Stomach smooth muscle (tissue), 2 donors: Measurements from ENCODE around the gene OVCA2.

Experiments used
- H3K27ac ChIP-seq: one replicate; pipeline ENCODE4 v1.7.0; 2013; ENCODE audit warnings: mild to moderate bottlenecking, low read length, inconsistent platforms
- H3K27me3 ChIP-seq, 2 donors: one replicate each; pipeline ENCODE4 v1.7.0; 2013; ENCODE audit warnings: low read length in 2 of 2; ENCODE audit not compliant: insufficient read depth in 2 of 2, control insufficient read depth in 1 of 2
- H3K36me3 ChIP-seq, 2 donors: one replicate each; pipeline ENCODE4 v1.7.0; 2013; ENCODE audit warnings: low read length in 2 of 2; ENCODE audit not compliant: control insufficient read depth in 2 of 2, insufficient read depth in 2 of 2
- H3K4me1 ChIP-seq: one replicate; pipeline ENCODE4 v1.7.0; 2013; ENCODE audit warnings: low read length; ENCODE audit not compliant: control insufficient read depth, insufficient read depth
- H3K4me3 ChIP-seq, 2 donors: one replicate each; pipeline ENCODE4 v1.7.0; 2013; ENCODE audit warnings: low read length in 2 of 2
- H3K9ac ChIP-seq, 2 donors: one replicate each; pipeline ENCODE4 v1.7.0; 2013; ENCODE audit warnings: low read length in 2 of 2, mild to moderate bottlenecking in 1 of 2
- H3K9me3 ChIP-seq, 2 donors: one replicate each; pipeline ENCODE4 v1.7.0; 2013; ENCODE audit warnings: low read length in 2 of 2; ENCODE audit not compliant: control insufficient read depth in 2 of 2
- donor health status: healthy.
- donor health status: Pancreatic carcinoma.

OVCA2 gene

DNA sequence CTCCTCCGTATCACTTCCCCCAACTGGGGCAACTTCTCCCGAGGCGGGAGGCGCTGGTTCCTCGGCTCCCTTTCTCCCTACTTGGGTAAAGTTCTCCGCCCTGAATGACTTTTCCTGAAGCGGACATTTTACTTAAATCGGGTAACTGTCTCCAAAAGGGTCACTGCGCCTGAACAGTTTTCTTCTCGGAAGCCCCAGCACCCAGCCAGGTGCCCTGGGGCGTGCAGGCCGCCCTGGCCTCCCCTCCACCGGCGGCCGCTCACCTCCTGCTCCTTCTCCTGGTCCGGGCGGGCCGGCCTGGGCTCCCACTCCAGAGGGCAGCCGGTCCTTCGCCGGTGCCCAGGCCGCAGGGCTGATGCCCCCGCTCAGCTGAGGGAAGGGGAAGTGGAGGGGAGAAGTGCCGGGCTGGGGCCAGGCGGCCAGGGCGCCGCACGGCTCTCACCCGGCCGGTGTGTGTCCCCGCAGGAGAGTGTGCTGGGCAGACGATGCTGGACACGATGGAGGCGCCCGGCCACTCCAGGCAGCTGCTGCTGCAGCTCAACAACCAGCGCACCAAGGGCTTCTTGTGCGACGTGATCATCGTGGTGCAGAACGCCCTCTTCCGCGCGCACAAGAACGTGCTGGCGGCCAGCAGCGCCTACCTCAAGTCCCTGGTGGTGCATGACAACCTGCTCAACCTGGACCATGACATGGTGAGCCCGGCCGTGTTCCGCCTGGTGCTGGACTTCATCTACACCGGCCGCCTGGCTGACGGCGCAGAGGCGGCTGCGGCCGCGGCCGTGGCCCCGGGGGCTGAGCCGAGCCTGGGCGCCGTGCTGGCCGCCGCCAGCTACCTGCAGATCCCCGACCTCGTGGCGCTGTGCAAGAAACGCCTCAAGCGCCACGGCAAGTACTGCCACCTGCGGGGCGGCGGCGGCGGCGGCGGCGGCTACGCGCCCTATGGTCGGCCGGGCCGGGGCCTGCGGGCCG, 14.7 kb downstream of the OVCA2 start:
- H3K27ac ChIP-seq, result peak overlapping the region; percentile 46
- H3K27me3 ChIP-seq, result peaks cover 22 to 51% of the 10 kb centered on the region in 2 donors
- no peaks in the 10 kb centered on the region for H3K9me3 ChIP-seq
- H3K4me3 ChIP-seq, result peak overlapping the region; percentile 31 to 67
- peak overlapping the region in 1 of 2 donors; percentile 21 for H3K9ac ChIP-seq
- H3K4me1 ChIP-seq, result peaks cover 53% of the 10 kb centered on the region
- peaks cover 4% of the 10 kb centered on the region in 2 donors for H3K36me3 ChIP-seq

DNA sequence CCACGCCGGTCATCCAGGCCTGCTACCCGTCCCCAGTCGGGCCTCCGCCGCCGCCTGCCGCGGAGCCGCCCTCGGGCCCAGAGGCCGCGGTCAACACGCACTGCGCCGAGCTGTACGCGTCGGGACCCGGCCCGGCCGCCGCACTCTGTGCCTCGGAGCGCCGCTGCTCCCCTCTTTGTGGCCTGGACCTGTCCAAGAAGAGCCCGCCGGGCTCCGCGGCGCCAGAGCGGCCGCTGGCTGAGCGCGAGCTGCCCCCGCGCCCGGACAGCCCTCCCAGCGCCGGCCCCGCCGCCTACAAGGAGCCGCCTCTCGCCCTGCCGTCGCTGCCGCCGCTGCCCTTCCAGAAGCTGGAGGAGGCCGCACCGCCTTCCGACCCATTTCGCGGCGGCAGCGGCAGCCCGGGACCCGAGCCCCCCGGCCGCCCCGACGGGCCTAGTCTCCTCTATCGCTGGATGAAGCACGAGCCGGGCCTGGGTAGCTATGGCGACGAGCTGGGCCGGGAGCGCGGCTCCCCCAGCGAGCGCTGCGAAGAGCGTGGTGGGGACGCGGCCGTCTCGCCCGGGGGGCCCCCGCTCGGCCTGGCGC, 15.4 kb downstream of the OVCA2 start:
- H3K4me1 ChIP-seq, result peaks cover 56% of the 10 kb centered on the region
- H3K9me3 ChIP-seq, result no peaks in the 10 kb centered on the region
- peaks cover 4 to 7% of the 10 kb centered on the region in 2 donors for H3K36me3 ChIP-seq
- no peak overlapping the region for H3K9ac ChIP-seq
- peaks cover 15 to 45% of the 10 kb centered on the region in 2 donors for H3K27me3 ChIP-seq
- H3K27ac ChIP-seq, result no peak overlapping the region
- H3K4me3 ChIP-seq, result peak overlapping the region in 1 of 2 donors; percentile 63

DNA sequence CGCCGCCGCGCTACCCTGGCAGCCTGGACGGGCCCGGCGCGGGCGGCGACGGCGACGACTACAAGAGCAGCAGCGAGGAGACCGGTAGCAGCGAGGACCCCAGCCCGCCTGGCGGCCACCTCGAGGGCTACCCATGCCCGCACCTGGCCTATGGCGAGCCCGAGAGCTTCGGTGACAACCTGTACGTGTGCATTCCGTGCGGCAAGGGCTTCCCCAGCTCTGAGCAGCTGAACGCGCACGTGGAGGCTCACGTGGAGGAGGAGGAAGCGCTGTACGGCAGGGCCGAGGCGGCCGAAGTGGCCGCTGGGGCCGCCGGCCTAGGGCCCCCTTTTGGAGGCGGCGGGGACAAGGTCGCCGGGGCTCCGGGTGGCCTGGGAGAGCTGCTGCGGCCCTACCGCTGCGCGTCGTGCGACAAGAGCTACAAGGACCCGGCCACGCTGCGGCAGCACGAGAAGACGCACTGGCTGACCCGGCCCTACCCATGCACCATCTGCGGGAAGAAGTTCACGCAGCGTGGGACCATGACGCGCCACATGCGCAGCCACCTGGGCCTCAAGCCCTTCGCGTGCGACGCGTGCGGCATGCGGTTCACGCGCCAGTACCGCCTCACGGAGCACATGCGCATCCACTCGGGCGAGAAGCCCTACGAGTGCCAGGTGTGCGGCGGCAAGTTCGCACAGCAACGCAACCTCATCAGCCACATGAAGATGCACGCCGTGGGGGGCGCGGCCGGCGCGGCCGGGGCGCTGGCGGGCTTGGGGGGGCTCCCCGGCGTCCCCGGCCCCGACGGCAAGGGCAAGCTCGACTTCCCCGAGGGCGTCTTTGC, 16.2 kb downstream of the OVCA2 start:
- H3K27me3 ChIP-seq, result peaks cover 15 to 44% of the 10 kb centered on the region in 2 donors
- peak overlapping the region; percentile 31 for H3K27ac ChIP-seq
- peak overlapping the region; percentile 12 to 63 for H3K4me3 ChIP-seq
- H3K36me3 ChIP-seq, result peaks cover 4 to 8% of the 10 kb centered on the region in 2 donors
- H3K9ac ChIP-seq, result no peak overlapping the region
- no peaks in the 10 kb centered on the region for H3K9me3 ChIP-seq
- H3K4me1 ChIP-seq, result peaks cover 60% of the 10 kb centered on the region

DNA sequence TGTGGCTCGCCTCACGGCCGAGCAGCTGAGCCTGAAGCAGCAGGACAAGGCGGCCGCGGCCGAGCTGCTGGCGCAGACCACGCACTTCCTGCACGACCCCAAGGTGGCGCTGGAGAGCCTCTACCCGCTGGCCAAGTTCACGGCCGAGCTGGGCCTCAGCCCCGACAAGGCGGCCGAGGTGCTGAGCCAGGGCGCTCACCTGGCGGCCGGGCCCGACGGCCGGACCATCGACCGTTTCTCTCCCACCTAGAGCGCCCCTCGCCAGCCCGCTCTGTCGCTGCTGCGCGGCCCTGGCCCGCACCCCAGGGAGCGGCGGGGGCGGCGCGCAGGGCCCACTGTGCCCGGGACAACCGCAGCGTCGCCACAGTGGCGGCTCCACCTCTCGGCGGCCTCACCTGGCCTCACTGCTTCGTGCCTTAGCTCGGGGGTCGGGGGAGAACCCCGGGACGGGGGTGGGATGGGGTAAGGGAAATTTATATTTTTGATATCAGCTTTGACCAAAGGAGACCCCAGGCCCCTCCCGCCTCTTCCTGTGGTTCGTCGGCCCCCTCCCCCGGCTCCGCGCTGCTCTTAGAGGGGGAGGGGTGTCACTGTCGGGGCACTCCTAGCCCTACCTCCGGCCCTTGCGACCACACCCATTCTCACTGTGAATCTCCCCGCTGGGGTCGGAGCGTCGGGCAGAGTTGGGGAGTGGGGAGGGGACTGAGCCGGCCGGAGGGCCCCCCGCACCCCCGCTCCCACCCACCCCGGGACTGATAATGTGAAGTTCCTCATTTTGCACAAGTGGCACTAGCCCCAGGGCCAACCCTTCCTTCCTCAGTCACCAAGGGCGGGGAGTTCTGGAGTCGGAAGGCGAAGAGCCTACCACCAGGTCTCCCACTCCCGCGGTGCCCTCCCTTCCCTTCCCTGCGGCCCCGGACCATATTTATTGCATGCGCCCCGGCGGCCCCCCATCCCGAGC, 17.0 kb downstream of the OVCA2 start:
- H3K36me3 ChIP-seq, result peaks cover 5 to 13% of the 10 kb centered on the region in 2 donors
- peak overlapping the region in 1 of 2 donors; percentile 63 for H3K4me3 ChIP-seq
- peak overlapping the region; percentile 74 for H3K27ac ChIP-seq
- no peaks in the 10 kb centered on the region for H3K9me3 ChIP-seq
- H3K27me3 ChIP-seq, result peaks cover 14 to 35% of the 10 kb centered on the region in 2 donors
- H3K4me1 ChIP-seq, result peaks cover 59% of the 10 kb centered on the region
- H3K9ac ChIP-seq, result no peak overlapping the region

DNA sequence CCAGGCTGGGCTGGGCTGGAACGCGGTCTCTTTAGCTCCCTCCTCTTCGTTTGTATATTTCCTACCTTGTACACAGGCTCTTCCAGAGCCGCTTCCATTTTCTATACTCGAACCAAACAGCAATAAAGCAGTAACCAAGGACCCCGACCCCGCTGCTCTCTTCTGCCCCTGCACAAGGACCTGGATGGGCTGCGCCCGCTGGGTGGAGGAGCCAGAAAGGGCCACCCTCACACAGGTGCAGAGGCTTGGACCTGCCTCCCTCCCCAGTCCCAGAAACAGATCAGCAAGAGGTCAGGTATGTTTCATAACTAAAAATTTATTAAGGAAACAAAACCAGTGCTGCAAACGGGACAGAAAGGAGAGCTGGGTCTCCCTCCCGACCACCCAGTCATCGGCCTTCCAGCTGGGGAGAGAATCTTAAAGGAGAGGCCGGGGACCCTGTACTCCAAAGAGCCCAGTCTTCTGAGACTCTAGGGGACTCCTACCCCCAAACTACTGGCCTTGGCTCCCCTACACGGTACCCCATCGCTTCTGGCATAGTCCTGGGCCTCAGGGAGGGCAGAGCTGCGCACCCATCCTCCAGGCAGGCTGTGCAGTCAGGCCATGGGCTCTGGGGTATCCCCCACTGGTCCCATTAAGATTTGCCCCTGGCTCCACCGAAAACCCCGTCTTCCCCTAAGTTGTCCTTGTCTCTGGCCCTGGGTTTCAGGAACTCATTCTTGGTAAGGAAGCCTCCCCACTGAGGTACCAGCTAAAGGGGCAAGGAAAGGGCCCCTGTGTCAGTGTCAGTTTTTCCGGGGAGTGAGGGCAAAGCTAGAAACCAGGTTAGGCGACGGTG, 17.9 kb downstream of the OVCA2 start:
- Histone ChIP-seq H3K9ac (peak overlapping the region; percentile 21 to 60), H3K27me3 (peaks cover 10 to 31% of the 10 kb centered on the region in 2 donors), H3K36me3 (peaks cover 14 to 22% of the 10 kb centered on the region in 2 donors), H3K4me1 (peaks cover 53% of the 10 kb centered on the region), H3K4me3 (peak overlapping the region in 1 of 2 donors; percentile 44), H3K9me3 (no peaks in the 10 kb centered on the region), H3K27ac (peak overlapping the region; percentile 74)

DNA sequence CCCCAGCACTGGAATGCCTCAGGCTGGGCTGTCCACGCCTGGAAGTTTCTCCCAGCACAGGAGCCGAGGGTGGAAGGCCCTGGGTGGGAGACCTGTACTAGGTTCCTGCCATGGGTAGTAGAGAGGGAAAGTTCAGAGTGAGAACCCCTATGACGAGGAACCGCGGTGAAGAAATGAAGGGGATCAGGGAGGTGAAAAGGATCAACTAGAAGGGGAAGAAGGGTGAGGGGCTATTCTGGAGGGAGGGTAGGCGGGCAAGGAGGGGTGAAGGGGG, 18.5 kb downstream of the OVCA2 start:
- Histone ChIP-seq H3K9ac (peak overlapping the region; percentile 13 to 60), H3K27ac (peak overlapping the region; percentile 74), H3K36me3 (peaks cover 19 to 26% of the 10 kb centered on the region in 2 donors), H3K9me3 (no peaks in the 10 kb centered on the region), H3K4me3 (peak overlapping the region in 1 of 2 donors; percentile 44), H3K27me3 (peaks cover 10 to 27% of the 10 kb centered on the region in 2 donors), H3K4me1 (peaks cover 52% of the 10 kb centered on the region)

DNA sequence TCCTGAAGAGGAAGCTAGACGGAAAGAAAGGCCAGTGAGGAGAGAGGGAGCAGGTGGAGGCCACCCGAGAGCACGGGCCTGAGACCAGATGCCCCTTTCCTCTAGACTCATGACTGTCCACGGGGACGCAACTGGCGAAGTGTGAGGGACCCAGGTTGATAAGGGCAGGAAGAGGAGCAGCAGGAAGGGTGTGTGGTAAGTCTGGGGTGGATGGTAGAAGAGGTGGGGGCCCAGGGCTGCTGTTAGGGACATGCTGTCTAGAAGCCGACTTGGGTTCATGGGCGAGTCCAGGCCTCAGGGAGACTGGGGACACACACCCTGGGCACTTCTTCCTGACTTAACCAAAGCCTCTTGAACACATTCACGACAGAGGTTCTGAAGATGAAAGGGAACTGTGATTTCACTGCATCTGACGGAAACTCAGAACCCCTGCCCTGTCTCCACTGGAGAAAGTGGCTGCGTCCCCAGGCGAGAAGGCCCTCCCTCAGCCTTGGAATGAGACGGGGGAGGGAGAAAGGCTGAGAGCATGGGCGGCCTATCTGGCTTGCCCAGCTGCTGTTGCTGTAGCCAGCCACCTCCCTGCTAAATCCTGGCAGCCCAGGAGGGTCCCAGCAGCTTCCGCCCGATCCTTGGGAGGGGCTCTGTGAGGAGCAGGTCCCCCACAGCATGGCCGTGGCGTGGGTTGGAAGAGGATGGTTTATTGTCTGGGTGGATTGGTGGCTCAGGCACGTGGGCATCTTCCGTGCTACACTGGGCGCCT, 19.0 kb downstream of the OVCA2 start:
- peak overlapping the region in 1 of 2 donors; percentile 44 for H3K4me3 ChIP-seq
- H3K9me3 ChIP-seq, result no peaks in the 10 kb centered on the region
- H3K27ac ChIP-seq, result peak overlapping the region; percentile 74
- H3K27me3 ChIP-seq, result peaks cover 10 to 24% of the 10 kb centered on the region in 2 donors
- peaks cover 51% of the 10 kb centered on the region for H3K4me1 ChIP-seq
- peaks cover 25 to 29% of the 10 kb centered on the region in 2 donors for H3K36me3 ChIP-seq
- H3K9ac ChIP-seq, result peak overlapping the region; percentile 13 to 60

DNA sequence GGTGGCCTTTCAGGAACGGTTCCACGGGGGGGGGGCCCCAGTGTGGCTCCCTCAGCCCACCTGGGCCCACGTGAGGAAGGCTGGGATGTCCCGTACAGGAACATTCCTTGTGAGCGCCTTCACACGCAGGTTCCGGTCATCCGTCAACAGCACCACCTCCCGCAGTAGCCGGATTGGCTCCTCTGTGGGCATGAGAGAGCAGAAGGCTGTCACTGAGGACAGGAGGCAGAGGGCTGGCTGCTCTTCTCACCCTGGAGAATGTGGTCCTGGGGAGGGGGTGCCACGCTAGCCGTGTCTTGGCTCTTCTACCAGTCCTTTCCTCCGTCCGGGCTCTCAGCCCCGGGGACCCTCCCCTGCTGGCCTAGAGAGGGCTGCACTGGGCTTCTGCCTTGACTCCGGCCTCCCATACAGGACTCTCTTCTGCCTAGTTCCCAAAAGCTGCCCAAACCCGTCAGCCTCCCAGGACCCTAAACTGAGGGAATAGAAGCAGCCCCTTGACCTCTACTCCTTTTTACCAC, 19.7 kb downstream of the OVCA2 start:
- Histone ChIP-seq H3K27ac (peak overlapping the region; percentile 74), H3K9ac (peak overlapping the region in 1 of 2 donors; percentile 21), H3K4me3 (no peak overlapping the region), H3K4me1 (peaks cover 53% of the 10 kb centered on the region), H3K9me3 (no peaks in the 10 kb centered on the region), H3K36me3 (peaks cover 29 to 32% of the 10 kb centered on the region in 2 donors), H3K27me3 (peaks cover 9 to 21% of the 10 kb centered on the region in 2 donors)
